Measurements from ENCODE around the gene FAM3A.

The FAM3A gene

DNA sequence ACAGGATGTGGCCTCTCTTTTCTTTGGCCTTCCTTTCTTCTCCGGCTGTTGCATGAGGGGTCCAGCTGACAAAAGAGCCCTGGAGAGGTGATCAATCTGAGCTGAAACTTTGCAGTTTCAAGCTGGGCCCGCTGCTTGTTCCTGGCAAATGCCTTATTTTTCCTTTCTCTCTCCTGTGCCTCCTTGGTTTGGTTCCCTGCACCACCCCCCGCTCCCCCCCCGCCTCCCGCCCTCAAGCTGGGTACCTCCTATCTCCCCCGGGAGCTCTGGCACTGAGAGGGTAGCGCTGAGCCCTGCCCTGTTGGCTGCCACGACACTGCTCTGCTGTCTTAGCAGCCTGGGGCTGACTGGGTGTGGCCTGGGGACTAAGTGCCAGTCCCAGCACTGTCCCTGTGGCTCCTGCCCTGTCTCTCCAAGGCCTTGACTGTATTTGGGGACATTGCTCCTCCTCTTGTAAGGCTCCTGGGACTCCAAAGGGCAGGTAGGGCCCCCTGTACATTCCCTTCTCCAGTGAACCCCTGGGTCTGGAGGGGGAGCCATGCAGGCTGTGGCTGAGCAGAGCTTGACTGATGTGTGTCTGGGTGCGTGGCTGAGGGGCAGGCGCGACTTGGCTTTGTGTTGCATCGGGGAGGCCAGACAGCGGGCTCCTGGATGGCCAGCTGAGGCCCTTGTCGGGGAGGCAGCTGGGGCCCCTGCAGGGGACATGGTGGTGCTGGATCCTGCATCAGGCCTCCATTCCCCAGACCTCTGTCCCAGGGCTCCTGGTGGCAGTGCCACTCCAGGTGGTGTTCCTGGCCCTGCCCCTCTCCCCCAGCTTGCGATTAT is 56.9 kb downstream of the FAM3A start:
- no peak for DNase-seq

DNA sequence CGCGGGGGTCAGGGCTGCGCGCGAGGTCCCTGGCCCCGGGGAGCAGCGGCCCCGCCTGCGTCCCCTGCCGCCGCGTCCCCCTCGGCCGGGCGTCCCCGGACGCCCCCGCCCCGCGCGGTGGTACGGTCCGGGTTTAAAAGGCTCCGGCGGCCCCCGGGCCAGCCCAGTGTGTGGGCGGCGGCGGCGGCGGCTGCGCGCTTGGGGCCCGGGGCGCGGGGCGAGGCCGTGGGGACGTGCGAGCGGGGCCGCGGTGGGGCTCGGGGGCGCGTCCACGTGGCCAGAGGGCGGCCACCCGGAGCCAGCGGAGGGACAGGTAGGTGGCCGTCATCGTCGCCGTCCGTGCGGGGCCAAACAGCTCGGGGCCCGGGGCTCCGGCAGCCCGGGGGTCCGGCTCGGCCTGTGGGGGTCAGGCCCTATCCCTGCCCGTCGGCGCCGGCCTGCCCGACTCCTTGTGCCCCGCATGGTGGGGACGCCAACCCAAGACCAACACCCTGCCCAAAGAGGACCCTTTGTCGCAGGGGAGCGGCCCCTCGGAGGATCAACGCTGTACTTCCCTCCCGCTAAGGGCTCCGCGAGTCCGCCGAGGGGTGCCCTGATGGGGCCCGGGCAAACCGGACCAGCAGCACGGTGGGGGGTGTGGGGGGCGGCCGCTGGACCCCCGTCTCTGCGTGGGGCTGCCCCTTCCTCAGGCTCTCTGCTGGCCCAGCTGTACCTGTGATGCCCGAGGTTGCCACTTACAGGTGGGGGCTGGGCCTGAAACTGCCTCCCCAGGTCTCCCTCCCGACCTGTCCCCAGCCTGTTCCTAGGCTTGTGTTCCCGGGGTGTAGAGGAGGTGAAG is 57.7 kb downstream of the FAM3A start, which contains the start of gene PLXNA3:
PLXNA3 (plus strand) TSS at position 166 of the 838 bp plus-strand sequence. CDS start 1,903 bp downstream, outside the sequence.
- no peak for DNase-seq

DNA sequence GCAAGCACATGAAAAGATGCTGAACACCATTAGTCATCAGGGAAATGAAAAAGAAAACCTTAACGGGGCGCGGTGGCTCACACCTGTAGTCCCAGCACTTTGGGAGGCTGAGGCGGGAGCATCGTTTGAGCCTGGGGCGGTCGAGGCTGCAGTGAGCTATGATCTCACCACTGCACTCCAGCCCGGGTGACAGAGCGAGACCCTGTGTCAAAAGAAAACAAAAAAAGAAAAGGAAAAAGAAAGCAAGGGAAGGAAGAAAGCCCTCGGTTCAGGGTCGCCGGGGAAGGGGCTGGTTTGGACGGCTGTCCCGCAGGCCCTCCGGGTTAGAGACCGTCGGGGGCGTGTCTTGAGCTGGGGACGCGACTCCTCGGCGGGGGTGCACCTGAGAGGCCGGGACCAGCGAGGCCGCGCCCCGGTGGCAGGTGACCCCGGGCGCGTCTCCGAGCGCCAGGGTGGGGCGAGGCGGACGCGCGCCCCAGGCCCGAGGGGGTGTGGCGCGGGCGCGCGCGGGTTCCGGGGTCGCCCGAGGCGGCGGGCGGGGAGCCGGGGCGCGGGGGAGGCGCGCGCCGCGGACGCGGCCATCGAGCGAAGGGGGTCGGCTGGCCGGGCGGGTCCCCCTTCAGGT is 58.4 kb downstream of the FAM3A start:
- DNase-seq: no peak
